ENCODE data around the gene POLDIP3.
A peak's percentile ranks its signal among the peaks of the same experiment; 100 is the strongest.

The POLDIP3 gene, protein sequence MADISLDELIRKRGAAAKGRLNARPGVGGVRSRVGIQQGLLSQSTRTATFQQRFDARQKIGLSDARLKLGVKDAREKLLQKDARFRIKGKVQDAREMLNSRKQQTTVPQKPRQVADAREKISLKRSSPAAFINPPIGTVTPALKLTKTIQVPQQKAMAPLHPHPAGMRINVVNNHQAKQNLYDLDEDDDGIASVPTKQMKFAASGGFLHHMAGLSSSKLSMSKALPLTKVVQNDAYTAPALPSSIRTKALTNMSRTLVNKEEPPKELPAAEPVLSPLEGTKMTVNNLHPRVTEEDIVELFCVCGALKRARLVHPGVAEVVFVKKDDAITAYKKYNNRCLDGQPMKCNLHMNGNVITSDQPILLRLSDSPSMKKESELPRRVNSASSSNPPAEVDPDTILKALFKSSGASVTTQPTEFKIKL

DNA sequence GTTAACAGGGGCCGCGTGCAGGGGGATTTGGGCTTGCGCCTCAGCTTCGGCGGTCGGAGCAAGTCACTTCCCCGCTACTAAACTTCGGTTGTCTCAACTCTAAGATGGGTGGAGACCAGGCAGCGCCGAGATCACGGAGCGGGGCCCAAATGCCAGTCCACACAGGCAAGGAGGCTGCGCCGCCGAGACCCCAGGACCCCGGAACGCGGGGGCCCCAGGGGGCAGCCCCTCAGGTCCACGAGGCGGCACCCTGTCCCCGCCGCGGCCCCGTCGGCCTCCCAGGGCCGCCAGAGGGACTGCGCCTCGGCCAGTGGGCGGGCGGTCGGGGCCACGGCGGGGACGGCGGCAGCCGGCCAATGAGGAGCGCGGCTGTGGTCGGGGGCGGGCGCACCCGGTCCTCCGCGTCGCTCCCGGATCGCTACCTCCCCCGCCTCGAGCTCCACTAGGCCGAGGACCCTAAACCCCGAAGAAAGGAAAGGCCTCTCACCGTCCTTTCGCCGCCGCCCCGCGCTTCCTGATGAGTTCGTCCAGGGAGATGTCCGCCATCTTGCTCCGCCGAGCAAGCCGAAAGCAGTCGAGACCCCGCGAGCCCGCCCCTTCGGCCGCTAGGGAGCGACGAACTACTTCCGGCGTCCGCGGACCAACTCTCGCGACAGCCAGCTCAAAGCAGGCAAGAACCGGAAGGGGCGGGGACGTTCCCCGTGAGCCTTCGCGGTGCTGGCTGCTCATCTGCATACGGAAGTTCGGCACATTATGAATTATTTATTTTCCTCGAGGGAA, at the start of gene POLDIP3:
POLDIP3 (minus strand) TSS at position 572 of the 780 bp plus-strand sequence; CDS start at position 546, 26 bp downstream.
- peak; percentile 99 for DNase-seq

DNA sequence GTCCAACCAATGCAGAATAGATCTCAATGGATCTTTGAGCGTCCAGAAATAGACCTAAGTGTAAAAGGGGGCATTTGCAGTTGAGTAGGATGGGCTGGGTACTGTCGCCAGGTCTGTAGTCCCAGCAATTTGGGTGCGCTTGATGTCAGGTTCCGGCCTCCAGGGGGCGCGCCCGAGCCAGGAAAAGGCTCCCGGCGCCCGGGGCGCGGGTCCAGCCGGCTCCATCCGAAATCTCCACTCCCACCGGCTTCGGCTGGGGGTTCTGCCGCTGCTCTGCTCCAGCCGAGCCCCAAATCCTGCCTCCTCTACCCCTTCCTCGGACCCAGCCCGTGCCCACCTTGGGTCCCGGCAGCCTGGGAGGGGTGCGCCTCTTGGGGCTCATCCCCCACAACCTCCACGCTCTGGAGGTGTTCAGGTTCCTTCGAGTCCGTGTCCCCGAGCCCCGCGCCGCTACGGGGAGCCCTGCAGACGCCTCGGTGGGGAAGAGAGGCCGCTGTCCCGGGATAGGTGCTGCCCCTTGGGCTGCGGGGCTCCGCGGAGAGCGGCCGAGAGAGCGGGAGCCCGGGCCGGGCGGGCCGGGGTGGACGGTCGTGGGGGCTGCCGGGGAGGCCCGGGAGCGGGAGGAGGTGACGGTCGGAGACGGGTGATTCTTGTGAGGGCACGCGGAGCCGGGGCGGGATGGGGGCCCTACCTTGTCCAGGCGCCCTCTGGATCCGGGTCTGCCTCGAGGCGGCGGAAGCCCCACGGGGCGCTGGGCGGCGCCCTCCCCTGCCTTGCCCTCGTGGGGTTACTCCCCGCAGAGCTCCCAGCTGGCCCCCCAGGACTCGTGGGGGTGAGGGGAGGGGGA, 47.5 kb upstream of the POLDIP3 start:
- DNase-seq = peak; percentile 88 to 89

DNA sequence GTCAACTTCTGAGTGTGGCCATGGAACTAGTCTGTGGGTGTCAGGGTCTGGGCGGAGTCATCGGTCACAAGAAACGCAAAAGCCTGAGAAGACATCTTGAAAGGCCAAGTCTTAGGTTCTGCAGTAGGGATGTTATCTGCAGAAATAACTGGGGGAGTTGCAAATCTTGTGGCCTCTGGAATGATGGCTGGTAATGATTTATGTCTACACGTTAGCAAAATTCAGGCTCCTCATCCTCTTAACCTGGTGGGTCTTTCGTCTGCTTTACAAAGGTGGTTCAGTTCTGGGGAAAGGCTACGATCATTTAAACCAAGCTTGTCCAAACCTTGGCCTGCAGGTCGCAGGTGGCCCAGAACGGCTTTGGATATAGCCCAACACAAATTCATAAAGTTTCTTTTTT, 41.9 kb upstream of the POLDIP3 start:
- no peak for DNase-seq

DNA sequence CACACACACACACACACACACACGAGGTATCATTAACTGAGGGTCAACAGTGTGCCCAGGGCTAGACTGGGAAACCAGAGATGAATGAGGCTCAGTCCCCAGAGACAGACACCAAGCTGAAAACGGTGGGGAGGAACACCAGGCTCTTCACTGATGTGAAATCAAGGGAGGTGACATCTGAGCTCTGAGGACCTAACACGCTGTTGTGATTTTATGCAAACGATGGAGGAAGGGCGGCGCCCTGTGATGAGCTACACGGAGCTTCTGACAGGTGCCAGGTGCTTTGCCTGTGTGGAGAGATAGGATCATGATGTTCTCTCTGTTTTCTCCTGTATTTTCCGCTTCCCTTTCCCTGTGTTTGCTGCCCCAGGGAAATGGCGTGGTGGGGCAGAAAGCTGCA, 41.0 kb upstream of the POLDIP3 start:
- no peak for DNase-seq

DNA sequence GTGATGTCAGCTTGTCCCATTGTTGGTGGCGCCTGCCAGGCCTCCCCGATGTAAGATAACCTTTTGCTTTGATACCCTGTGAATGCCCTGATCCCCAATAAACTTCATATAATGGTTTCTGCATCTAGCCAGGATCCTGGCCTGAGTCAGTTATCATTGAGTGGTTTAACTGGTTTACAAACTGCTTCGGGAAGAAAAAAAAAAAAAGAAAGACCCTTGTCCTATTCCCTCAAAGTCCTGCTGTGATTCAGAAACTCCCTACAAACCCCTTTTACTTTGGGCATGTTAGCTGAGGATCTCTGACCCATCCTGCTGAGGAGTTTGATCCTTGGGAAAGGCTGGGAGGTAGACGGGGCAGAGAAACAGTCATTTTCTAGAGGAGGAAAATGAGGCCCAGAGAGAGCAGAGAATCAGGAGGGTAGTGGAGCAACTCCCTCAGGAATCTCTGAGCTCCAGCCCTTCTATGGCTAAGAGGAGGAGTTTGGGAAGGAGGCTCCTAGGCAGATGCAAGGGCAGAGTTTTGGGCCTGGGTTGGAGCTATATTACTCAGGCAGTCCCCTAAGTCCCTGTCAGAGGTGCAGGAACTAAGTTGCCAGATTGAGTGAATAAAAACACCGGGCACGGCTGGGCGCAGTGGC, 39.9 kb upstream of the POLDIP3 start:
- no peak for DNase-seq

DNA sequence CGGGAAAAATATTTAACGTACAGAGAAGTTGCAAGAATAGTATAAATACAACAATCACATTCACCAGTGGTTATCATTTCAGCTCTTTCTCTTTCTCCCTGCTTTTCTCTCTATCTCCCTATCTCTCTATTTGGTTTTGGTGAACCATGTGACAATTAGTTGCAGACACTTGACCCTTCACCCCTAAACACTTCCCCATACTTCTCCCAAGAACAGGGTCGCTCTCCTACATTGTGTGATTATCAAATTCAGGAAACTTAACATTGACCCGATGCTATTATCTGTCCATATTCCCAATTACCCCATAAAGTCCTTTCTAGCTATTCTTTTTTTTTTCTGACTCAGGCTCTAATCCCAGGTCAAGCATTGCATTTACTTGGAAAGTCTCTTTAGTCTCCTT, 39.3 kb upstream of the POLDIP3 start:
- DNase-seq = no peak

DNA sequence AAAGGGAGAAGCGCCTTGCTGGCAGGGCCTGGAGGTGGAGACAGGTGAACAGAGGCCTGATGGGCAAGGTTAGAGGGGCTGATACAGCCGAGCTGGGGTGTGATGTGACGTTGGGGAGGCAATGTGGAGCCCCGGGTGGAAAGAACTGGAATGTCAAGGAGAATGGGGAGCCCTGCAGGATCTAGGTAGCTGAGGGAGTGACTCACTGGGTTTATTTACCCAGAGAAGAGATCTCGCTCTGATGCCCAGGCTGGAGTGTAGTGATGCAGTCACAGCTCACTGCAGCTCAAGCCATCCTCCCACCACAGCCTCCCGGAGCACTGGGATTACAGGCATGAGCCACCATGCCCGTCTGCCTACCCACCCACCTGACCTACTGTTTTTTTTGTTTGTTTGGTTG, 36.5 kb upstream of the POLDIP3 start:
- no peak for DNase-seq

DNA sequence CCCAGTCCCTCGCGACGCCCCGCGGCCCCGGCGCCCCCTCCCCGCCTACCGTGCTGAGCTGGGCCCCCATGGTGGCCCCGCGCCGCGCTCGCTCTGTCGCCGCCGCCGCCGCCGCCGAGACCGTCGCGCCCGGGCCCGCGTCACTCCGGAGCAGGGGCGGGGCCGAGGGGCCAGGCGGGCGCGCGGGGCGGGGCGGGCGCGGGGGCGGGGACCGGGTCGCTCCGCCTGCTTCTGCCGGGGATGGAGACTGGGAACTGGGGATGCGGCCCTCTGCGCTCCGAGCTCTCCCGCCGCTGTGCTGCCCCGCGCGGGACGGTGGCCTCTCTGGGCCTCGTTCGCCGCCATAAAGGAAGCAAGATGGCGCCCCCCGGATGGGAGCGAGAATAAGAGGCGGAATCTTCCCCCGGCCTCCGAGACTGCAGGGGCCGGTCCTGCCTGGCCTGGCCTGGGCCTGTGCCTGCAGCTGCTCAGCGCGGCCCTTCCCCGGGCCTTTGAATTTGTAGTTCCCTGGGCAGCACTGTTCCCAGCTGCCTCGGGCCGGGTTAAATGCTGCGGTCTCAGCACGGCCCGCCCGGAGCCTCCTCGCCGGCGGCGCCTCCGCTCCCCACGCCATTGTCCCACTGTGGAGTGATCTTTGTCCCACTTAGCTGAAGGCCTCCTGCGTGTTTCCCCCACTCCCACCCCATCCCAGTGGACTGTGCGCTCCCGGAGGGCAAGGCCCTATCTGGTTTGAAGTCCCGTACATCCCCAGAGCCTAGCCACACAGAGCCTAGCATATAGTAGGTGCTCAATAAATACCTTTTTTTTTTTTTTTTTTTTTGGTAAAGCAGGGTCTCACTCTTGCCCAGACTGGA, 34.8 kb upstream of the POLDIP3 start, which contains the start of gene CYB5R3:
CYB5R3 (minus strand) TSS at position 147 of the 854 bp plus-strand sequence; CDS start at position 70, 77 bp downstream.
- DNase-seq = peak; percentile 82 to 88

DNA sequence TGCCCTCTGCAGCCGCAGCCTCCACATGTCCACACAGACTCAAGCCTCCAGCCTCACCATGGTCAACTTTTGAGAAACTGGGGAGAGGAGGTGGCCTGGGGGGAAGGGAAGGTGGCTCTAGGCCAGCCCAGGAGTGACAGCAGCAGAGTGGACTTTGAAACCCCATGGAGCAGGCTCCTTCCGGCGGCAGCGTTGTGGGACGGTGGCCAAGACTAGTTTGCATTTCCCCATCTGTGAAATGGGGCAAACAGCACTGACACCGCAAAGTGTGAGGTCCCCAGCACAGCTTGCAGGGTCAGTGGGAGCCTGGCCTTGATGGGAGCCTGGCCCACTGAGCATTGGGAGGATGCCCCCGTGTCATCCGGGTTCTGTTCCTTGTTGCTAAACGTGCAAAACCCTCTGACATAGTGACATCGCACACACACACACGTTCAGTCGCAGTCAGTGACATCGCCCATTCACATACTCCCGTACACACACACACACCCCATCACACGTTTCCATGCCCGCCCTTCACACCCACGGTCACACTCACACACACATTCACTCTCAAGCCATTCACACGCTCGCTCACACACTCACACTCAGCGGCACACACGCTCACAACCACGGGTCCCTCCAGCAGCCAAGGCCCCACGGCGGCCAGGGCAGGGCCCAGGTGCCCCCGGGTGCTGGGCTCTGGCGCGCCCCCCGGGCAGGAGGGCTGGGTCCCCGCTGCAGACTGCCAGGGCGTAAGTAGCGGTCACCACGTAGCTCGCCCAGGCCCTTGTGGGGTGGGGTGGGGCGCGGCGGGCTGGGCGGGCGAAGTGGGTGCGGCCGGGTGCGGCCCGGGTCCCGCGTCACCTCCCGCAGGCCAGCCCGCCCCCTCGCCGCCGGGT, 33.9 kb upstream of the POLDIP3 start:
- DNase-seq = peak in 1 of 2 donors; percentile 46

DNA sequence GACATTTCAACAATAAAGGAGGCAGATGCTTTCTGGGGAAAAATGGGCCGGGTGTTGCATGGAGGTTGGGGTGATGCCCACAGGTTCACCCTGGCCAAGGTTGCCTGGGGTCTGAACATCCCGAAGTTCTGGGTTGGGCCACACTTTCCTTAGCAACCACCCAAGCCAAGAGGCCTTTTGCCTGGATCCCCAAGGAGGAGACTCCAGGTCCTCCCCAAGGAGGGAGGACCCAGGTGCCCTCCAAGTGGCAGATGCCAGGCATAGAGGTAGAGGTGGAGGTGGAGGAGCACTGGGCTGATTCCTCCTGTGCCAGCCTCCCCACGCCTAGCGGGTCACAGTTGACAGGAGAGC, 33.3 kb upstream of the POLDIP3 start:
- DNase-seq = no peak

DNA sequence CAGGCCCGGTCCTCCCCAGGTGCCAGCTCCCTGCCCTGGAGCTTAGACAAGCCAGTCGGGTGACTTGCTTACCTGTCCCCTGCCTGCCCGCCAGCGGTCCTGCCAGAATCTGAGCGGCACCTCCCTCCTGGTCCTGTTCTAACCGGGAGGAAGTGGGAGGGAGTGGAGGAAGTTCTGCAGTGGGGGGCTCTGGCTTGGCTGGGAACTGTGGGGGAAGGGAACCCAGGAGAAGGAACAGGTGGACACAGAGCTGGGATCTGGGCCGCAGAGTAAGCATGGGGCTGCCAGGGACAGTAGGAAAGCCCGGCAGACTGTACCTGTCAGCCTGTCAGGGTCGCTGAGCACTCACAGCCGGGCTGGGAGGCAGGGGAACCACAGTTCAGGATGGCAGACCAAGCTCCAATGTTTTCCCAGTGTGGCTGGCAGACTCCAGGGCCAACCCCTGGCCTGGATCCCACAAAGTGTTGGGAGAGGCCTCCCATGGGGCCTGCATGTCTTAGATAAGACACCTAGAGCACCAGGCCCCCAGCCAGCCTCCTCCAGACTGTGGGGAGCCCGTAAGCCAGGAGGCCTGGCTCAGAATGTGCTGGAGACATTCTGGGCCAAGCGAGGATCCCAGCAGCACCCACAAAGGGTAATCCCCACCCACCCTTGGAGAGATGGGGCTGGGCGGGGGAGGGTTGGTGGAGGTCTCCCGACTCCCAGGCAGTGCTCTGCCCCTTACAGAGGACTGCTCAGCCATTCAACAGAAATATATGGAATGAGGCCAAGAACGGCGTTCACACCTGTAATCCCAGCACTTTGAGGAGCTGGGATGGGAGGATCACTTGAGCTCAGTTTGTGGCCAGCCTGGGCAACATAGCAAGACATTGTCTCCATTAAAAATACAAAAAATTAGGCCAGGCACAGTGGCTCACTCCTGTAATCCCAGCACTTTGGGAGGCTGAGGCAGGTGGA, 32.2 kb upstream of the POLDIP3 start:
- DNase-seq = no peak

DNA sequence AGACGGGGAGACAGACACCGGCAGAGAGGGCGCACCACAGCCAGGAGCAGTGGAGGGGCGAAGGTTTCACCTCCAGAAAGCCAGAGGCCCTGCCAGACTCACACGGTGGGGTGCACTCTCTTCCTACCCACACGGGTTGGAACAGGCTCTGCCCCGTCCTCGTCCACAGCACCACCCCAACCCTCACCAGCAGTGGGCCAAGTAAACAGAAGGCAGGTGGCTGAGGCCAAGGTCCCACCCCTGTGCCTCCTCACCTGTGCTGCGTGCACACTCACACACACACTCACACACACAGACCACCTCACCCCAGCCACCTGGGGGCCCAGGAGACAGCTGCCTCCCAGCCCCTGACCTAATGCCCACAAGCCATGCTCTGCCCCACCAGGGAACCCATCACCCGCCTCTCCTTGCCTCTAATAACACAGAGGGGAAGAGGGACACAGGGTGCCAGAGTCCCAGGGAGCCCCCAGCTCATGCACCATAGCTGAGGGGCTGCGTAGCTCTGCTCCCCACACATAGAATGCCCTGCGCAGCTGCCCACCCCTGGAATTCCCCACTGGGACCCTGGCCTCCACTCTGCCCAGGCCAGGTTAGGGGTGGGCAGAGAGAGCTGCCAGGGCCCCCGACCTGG, 31.4 kb upstream of the POLDIP3 start:
- no peak for DNase-seq

DNA sequence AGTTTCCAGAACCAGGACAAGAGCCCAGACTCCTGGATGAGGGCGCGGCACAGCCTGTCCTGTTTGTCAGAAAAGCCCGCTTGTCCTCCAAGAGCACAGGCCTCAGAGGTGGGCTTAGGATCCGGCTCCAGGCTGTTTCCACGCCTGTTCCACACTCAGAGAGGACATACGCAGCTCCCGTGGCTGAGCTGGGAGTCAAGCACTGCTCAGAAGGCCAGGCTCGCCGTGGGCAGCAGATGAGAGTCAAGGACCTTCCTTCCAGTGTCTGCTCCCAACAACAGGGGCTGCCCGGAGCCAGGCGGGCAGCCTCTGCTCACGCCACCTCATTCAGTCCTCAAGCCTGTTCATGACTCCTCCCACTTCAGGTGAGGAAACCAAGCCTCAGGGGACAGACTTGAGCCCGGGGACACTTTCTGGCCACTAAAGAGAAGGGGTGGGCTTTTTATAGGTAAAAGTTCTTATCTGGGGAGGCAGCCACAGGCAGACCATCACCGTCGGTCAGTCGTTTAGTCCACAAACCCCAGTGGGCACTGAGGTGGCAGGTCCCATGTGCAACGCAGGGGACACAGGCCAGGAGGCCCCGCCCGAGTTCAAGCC, 30.8 kb upstream of the POLDIP3 start:
- DNase-seq = no peak

DNA sequence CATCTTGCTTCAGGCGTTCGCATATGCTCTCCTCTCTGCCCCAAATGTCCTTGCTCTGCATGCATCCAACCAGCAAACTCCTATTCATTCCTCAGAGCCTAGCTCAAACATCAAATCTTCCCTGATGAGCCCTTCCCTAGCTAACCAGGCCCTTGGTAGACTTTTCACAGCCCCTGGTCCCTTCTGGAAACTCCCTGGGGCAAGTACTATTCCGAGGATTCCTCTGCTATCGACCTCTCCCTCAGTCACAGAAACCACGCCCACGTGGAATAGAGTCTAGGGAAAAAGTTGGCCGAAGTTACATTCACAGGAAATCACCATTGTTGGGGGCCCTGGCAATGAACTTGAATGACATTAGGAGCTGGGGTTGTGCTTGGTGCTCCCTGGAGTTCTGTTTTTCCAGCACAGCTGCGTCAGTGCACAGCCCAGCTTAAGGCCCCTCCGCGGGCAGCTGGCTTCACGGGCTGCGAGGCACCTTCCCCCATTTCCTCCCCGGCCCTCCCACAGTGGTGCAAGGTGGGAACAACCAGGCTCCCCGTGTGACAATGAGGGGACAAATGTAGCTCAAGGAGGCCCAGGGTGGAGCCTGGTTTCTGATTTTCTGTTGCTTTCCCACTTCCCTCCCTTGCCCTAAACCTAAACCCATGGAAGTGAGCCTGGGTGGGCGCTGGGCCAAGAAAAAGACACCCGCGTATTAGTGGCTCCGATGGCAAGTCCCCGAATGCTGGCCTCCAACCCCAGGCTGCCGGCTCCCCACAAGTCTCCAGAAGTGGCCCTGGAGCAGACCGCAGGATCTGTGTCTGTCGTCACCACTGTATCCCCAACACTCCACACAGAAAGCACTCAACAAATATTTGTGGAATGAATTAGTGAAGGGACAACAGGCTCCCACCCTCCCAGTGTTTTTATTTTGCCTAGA, 30.0 kb upstream of the POLDIP3 start:
- DNase-seq = no peak

DNA sequence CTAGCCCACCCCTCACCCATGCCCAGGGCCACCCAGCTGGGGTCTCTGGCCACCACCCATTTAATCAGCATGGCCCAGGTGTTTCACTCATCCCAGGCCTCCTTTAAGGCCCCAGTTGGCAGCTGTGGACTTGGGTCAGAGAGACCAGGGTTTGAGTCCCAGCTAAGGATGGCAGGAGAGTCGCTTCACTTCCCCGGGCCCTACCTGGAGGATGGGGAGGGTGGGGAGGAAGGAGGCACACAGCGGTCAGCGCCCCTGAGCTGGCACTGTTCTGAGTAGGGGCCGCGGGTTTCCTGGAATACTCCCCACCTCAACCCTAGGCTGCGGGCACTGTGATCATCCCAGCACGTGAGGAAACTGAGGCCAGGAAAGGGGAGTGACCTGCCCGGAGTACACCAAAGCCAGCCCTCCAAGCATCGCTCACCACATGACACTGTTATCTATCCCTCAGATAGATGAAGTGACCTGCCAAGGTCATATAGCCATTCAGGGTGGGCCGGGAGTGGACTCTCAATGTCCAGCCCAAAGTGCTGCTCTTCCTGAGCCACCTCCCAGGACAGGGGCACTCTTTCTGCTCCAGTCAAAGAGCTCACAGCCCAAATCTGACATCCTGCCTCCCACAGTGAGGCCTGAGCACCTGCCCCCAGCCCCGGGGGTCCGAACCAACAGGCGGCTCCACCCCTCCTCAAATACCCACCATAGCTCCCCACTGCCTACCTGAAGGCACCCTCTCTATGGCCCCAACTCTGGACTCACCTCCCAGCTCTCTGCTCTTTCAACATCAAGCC, 29.1 kb upstream of the POLDIP3 start:
- DNase-seq = no peak
